ACHN (cell line): ENCODE data around the gene PPP2R5B.

Experiments used
- DNase-seq: peaks from one replicate; pipeline ENCODE4 v3.0.0-alpha.2; 2015
- in situ Hi-C: cut with HindIII; loops from 2 replicates; pipeline ENCODE4 v1.10.0; 2017; ENCODE audit warnings: low sequenced_read_pairs, low pct_ligation_motif_present, low pct_unique_long_range_greater_than_20kb

PPP2R5B gene

DNA sequence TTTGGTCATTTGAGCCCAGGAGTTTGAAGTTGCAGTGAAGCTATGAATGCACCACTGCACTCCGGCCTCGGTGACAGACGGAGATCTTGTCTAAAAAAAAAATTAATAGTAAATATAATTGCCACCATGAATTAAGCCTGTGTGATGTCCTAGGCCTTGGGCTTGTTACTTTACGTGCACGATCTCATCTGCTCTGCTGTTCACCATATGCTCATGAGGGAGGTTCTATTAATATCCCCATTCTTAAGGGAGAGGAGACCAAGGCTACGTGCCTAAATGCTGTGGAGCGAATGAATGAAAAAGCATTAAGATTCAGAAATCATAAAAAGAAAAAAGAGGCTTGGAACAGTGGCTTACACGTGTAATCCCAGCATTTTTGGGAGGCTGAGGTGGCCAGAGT lies 4.9 kb upstream of the PPP2R5B start:
- DNase-seq, result no peak
- in situ Hi-C loops, result no loop called here

DNA sequence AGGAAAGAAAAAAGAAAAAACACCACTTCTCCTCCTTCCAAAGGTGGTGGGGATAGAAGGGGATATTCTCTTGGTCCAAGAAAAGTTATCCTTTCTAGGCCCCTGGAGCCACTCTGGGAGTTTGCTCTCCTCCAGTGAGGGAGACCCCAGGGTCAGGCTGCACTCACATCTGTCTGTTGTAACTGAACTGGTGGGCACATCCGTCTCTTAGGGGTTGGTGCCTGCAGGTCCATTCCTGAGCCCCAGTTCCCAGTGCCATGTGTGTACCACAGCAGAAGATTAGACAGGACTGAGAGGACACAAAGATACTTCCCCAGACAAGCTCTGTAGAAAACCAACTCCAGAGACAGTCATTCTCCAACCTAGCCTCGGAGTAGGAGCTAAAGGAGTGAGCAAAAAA lies 4.4 kb upstream of the PPP2R5B start:
- in situ Hi-C loops, result no loop called here

GRCh38 chr11:64921384-64921783 lies 3.1 kb upstream of the PPP2R5B start:
- no peak for DNase-seq
- in situ Hi-C loops, result no loop called here

More for the DNA sequence above, 4.4 kb upstream of the PPP2R5B start:
- DNase-seq, result no peak

DNA sequence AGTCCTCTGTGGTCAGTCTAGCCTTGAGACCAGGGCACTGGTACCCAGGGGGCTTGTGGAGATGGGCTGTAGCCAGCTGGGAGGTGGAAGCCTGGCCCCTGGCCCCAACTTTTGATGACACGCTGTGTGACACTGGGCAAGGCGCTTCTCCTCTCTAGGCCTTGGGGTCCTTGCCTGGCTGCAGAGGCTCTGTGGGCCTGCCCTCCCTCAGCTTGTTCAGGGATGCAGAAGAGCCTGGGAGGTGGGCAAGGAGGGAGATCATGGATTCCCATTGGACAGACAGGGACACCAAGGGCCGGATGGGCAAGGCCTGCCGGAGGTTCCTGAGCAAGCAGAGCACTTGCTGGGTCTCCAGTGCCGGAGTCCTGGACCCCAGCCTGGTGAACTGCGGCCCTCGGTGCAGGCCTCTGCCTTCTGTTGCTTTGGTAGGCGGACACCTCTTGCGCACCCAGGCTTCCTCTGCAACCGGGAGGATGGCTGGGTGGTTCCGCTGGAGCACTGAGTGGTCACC lies 1.3 kb upstream of the PPP2R5B start:
- in situ Hi-C loops, result no loop called here

DNA sequence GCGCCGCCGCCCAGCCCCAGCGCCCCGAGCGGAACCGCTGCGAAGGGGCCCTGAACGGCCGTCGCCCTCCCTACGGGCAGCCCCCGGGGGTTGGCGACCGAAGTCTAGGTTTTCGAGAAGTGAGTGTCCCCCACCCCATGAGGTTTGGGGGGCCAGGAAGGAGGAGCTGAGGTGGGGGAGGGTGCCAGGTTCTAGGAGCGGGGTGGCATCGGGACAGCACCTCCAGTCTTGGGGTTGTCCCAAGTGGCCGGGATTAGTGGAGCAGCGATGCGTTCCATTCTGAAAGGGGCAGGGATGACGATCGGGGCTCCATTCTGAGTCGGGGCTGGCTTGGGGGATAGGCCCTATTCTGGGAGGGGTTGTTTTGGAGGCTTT lies 408 bp downstream of the PPP2R5B start:
- no peak for DNase-seq
- in situ Hi-C loops, result no loop called here

More for the DNA sequence above, 1.3 kb upstream of the PPP2R5B start:
- DNase-seq, result no peak

GRCh38 chr11:64925536-64926436 lies 1.3 kb downstream of the PPP2R5B start:
- in situ Hi-C loops, result no loop called here
- no peak for DNase-seq

DNA sequence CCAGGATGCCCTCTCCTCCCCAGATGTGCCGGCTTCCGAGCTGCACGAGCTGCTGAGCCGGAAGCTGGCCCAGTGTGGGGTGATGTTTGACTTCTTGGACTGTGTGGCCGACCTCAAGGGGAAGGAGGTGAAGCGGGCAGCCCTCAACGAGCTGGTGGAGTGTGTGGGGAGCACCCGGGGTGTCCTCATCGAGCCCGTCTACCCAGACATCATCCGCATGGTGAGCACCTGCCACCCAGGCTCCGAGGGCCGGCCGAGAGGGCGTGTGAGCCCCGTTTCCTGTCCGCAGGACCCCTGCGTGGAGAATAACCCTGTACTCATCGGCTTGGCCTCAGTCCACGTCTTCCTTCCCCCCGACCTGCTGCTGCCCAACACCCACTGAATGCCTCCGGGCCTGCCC lies 2.2 kb downstream of the PPP2R5B start:
- in situ Hi-C loops, result no loop called here

DNA sequence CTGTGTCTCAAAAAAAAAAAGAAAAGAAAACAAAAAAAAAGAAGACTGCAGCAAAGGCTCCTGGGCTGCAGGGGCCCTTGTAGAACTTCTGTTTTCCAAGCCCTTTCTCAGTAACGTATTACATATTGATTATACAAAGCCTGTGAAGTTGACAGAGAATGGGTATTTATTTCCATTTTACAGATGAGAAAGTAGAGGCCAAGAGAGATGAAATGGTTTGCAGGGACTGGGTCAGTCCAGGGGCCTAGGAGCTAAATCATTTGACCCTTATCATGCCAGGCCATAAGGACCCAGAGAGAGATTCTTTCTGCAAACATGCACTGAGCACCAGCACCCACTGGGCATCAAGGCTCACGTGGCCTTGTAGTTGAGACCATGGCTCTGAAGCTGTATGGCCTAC lies 4.5 kb downstream of the PPP2R5B start:
- in situ Hi-C loops, result no loop called here
- DNase-seq, result no peak

More for the DNA sequence above, 2.2 kb downstream of the PPP2R5B start:
- no peak for DNase-seq

DNA sequence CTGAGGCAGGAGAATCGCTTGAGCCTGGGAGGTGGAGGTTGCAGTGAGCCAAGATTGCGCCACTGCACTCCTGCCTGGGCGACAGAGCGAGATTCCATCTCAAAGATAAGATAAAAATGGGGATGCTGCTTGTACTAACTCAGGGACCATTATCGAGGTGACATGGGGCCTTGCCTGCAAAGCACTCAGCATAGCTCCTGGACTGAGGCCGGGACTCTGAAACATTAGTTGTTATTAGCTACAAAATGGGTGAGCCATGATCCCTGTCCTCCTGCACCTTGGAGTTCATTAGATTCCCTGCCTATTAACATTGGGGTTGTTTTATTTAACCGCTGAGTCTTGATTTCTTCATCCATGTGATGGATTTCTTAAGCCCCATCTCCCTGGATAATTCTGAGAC lies 5.1 kb downstream of the PPP2R5B start:
- in situ Hi-C loops, result no loop called here
- no peak for DNase-seq

DNA sequence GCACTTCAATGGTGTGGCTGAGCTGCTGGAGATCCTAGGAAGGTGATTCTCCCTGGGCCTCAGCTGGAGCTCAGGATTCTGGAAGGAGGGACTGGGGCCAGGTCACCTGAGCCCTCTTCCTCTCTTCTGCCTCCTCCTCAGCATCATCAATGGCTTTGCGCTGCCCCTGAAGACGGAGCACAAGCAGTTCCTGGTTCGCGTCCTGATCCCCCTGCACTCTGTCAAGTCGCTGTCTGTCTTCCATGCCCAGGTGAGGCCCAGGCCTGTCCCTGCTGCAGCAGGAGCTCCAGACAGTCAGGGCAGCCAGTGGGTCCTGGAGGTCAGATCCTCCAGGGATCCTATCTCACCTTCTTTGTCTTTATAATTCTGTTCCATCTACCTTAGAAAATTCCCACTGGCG lies 5.9 kb downstream of the PPP2R5B start:
- in situ Hi-C loops, result no loop called here
- no peak for DNase-seq

- in situ Hi-C loops, result no loop called here
- DNase-seq, result no peak
These were observed 6.8 kb downstream of the PPP2R5B start for GRCh38 chr11:64931290-64931689.

- DNase-seq, result no peak
- in situ Hi-C loops, result no loop called here
These were observed 7.8 kb downstream of the PPP2R5B start for GRCh38 chr11:64932324-64932723.

DNA sequence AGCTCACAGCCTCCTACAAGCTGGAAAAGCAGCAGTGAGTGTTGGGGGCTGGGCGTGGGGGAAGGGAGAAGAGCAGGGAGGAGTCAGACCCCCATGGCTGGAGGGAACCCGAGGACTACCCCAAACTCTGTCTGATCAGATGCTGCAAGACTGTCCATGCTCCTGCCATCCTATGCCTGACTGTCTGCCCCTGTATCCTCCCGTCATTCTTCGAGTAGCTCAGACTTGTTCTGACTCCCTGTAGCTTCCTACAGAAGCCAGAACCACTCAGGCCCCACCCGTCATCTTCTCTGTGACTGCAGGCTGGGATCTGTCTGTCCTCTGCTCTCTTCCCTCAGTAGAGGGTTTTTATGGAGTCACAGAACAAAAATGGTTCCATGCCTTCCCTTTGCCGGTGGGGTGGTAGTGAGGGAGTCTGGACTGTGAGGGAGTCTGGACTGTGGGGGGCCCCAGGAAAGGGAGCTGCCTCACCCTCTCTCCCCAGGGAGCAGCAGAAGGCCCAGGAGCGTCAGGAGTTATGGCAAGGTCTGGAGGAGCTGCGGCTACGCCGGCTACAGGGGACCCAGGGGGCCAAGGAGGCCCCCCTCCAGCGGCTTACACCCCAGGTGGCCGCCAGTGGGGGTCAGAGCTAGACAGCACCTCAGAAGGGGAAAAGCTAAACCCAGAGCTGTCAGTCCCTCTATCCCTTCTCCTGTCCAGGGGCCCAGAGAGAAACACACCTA lies 8.9 kb downstream of the PPP2R5B start:
- no peak for DNase-seq
- in situ Hi-C loops, result no loop called here

- DNase-seq, result no peak
- in situ Hi-C loops, result no loop called here
These were observed 9.6 kb downstream of the PPP2R5B start for GRCh38 chr11:64933935-64934681.

DNA sequence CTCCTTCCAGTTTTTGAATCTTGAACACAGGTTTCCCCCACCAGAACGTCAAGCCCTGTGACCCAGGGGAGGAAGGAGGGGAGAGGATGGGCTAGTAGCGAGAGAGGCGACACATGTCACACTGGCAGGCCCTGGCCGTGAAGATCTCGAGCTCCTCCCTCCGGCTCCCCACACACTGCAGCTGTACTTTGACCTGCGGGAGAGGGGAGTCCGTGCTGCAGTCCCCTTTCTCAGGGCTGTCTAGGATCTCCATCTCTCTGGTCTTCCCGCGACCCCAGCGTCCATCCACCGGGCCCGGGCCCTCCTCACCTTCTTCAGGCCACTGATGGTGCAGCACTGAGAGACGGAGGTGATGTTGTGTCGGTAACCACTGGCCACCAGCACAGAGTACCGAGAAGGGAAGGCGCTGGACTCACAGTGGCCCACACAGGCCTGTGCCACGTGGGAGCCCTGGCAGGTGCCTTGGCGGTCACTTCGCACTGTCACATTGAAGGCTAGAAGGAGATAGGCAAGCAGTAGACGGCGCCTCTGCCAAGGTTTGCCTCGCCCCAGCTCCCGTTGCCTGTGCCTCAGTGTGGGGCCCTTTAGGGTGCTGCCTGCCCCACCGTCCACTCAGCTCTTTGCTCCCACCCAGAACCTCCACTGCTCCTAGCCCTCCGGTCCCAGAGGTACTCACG lies 10.3 kb downstream of the PPP2R5B start:
- in situ Hi-C loops, result no loop called here
- DNase-seq, result no peak

GRCh38 chr11:64935359-64936081 lies 11.0 kb downstream of the PPP2R5B start, which contains the start of gene GPHA2:
Gene GPHA2, minus strand, starts transcription at chr11:64935893. Its CDS starts 433 bp downstream, at chr11:64935460.
- in situ Hi-C loops, result no loop called here
- DNase-seq, result no peak

DNA sequence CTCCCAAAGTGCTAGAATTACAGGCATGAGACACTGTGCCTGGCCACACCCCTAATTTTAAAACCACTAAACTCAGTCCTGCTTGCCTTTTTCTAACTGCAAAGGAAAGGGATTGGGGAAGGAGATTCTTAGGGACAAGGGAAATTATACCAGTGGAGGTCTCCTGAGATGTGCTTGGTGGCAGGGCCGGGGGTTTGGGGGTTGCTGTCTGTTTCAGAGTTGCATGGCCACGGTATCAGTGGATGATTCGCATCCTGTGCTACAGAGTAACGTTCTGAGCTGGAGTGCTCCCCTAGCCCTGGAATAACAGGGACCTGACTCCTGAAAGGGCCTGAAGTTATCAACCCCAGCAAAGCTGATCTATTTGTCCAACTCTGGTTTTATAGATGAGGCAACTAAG lies 12.1 kb downstream of the PPP2R5B start:
- no peak for DNase-seq
- in situ Hi-C loops, result no loop called here
